ENCODE measurements around the gene WFDC8. TPM values are rescaled to one million over a fixed set of nuclear protein-coding genes. Genes with fewer than 3 reads are reported as not detected.

Gene WFDC8
- total RNA-seq: not detected in 2 replicates

GRCh38 chr20:45579184-45579583 lies at the start of gene WFDC8:
Gene WFDC8, minus strand, starts transcription at chr20:45579284. Its CDS starts 37 bp downstream, at chr20:45579247.
- DNase-seq (ENCODE audit: low read depth): no peak
- TF ChIP-seq CTCF (conservative IDR thresholded peaks at IDR 0.05; ENCODE audit: low read depth, low read length): no peak
- no peak within 1 kb of the TSS for H3K4me3 ChIP-seq (ENCODE audit: low read depth, low read length)

GRCh38 chr20:45626540-45626939 lies 47.5 kb upstream of the WFDC8 start:
- no peak for TF ChIP-seq CTCF (conservative IDR thresholded peaks at IDR 0.05; ENCODE audit: low read depth, low read length)
- no peak for DNase-seq (ENCODE audit: low read depth)

DNA sequence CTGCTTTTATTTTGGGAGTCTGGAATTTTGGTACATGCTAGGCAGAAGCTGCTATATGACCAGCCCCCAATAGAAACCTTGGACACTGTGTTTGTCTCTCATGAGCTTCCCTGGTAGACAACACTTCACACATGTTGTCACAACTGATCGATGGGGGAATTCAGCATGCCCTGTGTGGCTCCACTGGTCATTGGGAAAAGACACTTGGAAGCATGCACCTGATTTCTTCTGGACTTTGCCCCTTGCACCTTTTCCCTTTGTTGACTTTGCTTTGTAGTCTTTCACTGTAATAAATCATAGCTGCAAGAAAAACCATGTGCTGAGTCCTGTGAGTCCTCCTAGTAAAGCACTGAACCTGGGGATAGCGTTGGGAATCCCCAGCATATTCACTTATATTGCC lies 42.5 kb upstream of the WFDC8 start:
- no peak overlapping the region for H3K4me3 ChIP-seq (ENCODE audit: low read depth, low read length)
- TF ChIP-seq CTCF (conservative IDR thresholded peaks at IDR 0.05; ENCODE audit: low read depth, low read length): no peak
- DNase-seq (ENCODE audit: low read depth): no peak

More at GRCh38 chr20:45626540-45626939, 47.5 kb upstream of the WFDC8 start:
- H3K4me3 ChIP-seq (ENCODE audit: low read depth, low read length): no peak overlapping the region

- DNase-seq (ENCODE audit: low read depth): no peak
- TF ChIP-seq CTCF (conservative IDR thresholded peaks at IDR 0.05; ENCODE audit: low read depth, low read length): no peak
- H3K4me3 ChIP-seq (ENCODE audit: low read depth, low read length): no peak overlapping the region
These were observed 38.5 kb upstream of the WFDC8 start for GRCh38 chr20:45617591-45617990.

- no peak for DNase-seq (ENCODE audit: low read depth)
- no peak overlapping the region for H3K4me3 ChIP-seq (ENCODE audit: low read depth, low read length)
- no peak for TF ChIP-seq CTCF (conservative IDR thresholded peaks at IDR 0.05; ENCODE audit: low read depth, low read length)
These were observed 33.2 kb upstream of the WFDC8 start for GRCh38 chr20:45612314-45612713.

DNA sequence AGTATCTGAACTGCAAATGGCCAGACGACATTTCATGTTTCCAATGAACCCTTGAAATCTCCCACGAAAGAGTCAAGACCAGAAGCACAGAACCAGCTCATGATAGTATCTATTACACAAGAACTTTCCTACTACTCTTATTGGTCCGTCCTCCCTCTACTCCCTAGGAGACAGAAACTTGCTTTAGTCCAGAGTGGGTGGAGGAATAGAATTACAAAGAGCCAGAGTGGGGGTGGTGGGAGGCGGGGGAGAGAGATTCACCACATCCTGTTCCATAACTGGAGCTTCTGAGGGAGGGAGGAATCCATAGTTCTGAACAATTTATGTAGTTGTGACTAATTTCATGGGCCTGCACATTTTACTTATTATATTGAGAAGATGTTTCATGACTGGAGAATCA lies 32.0 kb upstream of the WFDC8 start:
- DNase-seq (ENCODE audit: low read depth): no peak
- TF ChIP-seq CTCF (conservative IDR thresholded peaks at IDR 0.05; ENCODE audit: low read depth, low read length): no peak
- no peak overlapping the region for H3K4me3 ChIP-seq (ENCODE audit: low read depth, low read length)

DNA sequence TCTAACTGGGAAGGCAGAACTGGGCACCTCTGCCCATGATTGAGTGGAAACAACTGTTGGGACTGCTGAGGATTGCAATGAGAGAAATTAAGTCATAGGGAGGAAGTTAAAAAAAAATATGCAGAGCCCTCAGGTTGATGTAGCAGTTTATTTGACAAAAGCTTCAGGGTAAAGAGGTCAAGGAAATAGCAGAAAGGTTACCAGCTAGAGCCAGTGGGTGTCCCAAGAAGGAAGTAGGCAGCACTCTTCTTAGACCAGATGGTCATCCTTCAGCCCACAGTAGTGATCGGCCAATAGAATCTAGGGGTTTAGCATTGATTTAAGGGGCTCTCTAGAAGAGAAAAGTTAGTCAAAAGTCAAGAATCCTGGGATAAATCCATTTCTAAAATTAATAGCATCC lies 28.7 kb upstream of the WFDC8 start:
- H3K4me3 ChIP-seq (ENCODE audit: low read depth, low read length): no peak overlapping the region
- DNase-seq (ENCODE audit: low read depth): no peak
- TF ChIP-seq CTCF (conservative IDR thresholded peaks at IDR 0.05; ENCODE audit: low read depth, low read length): no peak
